Measurements from ENCODE around the gene NAV2. TPM values are rescaled to one million over a fixed set of nuclear protein-coding genes. Genes with fewer than 3 reads are reported as not detected.

NAV2 gene
- total and polyA plus RNA-seq, 2 donors (not counting 1 experiment from before 2014, with no cell fraction given): 8.1 to 14.0 TPM

DNA sequence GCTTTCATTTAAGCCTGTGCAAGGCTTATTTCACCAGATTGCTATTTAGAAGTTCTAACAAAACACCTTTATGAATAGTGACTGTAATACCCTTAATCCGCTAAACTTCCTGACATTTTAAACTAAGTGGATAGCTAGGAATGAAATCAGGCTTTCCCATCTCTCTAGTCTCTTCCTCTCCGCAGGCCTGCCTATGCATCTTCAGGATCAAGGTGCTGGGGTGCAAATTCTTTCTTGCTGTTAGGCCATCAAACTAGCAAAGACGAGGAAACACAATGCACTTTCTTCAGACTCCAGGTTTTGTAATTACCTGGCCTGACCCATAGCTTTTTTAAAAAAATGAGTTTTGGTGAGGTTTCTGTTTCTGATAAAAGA lies 298.2 kb downstream of the NAV2 start:
- H4K20me1 ChIP-seq (ENCODE audit: control insufficient read depth, extremely low read depth, insufficient read depth, low read length): no peaks in the 10 kb centered on the region
- no peak overlapping the region for H2AFZ ChIP-seq (ENCODE audit: low read length)
- H3K79me2 ChIP-seq (ENCODE audit: control insufficient read depth, insufficient read depth, low read length): no peaks in the 10 kb centered on the region
- no peak overlapping the region for H3K9ac ChIP-seq (ENCODE audit: insufficient read depth, low read length)
- TF ChIP-seq EZH2 (IDR thresholded peaks at IDR 0.05; ENCODE audit: low read length, missing control alignments) (no peak), CTCF (conservative IDR thresholded peaks at IDR 0.05 in 1 of 2, IDR thresholded peaks at IDR 0.05 in 1 of 2; ENCODE audit: low read depth in 1 of 2, low read length in 2 of 2) (no peak)
- no peaks in the 10 kb centered on the region for H3K9me3 ChIP-seq (ENCODE audit: control insufficient read depth, insufficient read depth, low read depth, low read length)
- no peaks in the 10 kb centered on the region for H3K36me3 ChIP-seq (ENCODE audit: control insufficient read depth, insufficient read depth, low read length)
- no peak overlapping the region for H3K4me2 ChIP-seq (ENCODE audit: extremely low read depth, insufficient read depth, low read length)
- no peaks in the 10 kb centered on the region for H3K27me3 ChIP-seq (ENCODE audit: control insufficient read depth, insufficient read depth, low read length)
- H3K4me3 ChIP-seq (replicated peaks in 1 of 4; ENCODE audit: control extremely low read depth in 1 of 4, insufficient read depth in 1 of 4, low read depth in 3 of 4, low read length in 4 of 4): no peak overlapping the region
- H3K4me1 ChIP-seq (ENCODE audit: control insufficient read depth, extremely low read depth, insufficient read depth, low read length): no peaks in the 10 kb centered on the region
- DNase-seq (ENCODE audit: low read depth in 2 of 2): no peak
- no peak overlapping the region for H3K27ac ChIP-seq (ENCODE audit: insufficient read depth, low read length)

- peak in 1 of 2 donors; percentile 62 for DNase-seq (ENCODE audit: low read depth in 2 of 2)
- Histone ChIP-seq H4K20me1 (ENCODE audit: control insufficient read depth, extremely low read depth, insufficient read depth, low read length) (no peaks in the 10 kb centered on the region), H3K27ac (ENCODE audit: insufficient read depth, low read length) (no peak overlapping the region), H3K79me2 (ENCODE audit: control insufficient read depth, insufficient read depth, low read length) (no peaks in the 10 kb centered on the region), H2AFZ (ENCODE audit: low read length) (no peak overlapping the region), H3K27me3 (ENCODE audit: control insufficient read depth, insufficient read depth, low read length) (no peaks in the 10 kb centered on the region), H3K9me3 (ENCODE audit: control insufficient read depth, insufficient read depth, low read depth, low read length) (no peaks in the 10 kb centered on the region), H3K4me2 (ENCODE audit: extremely low read depth, insufficient read depth, low read length) (no peak overlapping the region), H3K36me3 (ENCODE audit: control insufficient read depth, insufficient read depth, low read length) (no peaks in the 10 kb centered on the region), H3K9ac (ENCODE audit: insufficient read depth, low read length) (no peak overlapping the region), H3K4me1 (ENCODE audit: control insufficient read depth, extremely low read depth, insufficient read depth, low read length) (no peaks in the 10 kb centered on the region), H3K4me3 (replicated peaks in 1 of 4; ENCODE audit: control extremely low read depth in 1 of 4, insufficient read depth in 1 of 4, low read depth in 3 of 4, low read length in 4 of 4) (no peak overlapping the region)
- TF ChIP-seq EZH2 (IDR thresholded peaks at IDR 0.05; ENCODE audit: low read length, missing control alignments): no peak
- TF ChIP-seq CTCF (conservative IDR thresholded peaks at IDR 0.05 in 1 of 2, IDR thresholded peaks at IDR 0.05 in 1 of 2; ENCODE audit: low read depth in 1 of 2, low read length in 2 of 2): no peak
Observed at GRCh38 chr11:20011307-20011951, 298.8 kb downstream of the NAV2 start.

DNA sequence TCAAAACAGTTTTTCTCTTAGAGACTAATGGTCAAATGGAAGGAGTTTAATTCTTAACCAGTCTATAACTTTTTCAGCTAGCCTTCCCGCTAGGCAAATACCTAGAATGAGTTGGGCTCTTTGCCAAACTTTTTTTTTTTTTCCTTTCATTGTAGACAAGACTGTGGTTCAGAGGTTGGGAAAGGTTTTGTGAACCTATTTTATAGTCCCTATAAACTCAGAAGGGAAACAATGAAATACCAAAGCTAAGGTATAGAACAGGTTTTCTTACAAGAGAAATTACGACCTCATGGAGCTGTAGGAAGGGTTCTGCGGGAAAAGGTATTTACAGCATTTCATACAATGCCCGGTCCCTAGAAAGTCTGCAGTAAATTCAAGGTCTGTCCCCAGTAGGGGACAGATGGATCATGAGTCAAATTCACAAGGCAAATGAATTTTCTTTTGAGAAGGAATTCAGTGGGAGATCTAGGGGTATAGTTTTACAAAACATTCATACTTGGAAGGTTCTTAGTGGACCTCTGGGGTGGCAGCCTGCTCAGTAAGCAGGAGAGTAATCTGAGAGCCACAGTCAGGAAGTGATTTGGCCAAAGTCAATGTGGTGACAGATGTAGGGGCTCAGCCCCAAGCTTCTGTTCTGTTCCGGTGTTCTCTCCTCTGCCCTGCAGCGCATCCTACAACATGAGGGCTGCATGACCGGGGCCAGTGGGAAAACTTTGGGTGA lies 300.9 kb downstream of the NAV2 start:
- no peak overlapping the region for H3K4me2 ChIP-seq (ENCODE audit: extremely low read depth, insufficient read depth, low read length)
- no peak overlapping the region for H3K27ac ChIP-seq (ENCODE audit: insufficient read depth, low read length)
- no peak for TF ChIP-seq EZH2 (IDR thresholded peaks at IDR 0.05; ENCODE audit: low read length, missing control alignments)
- no peak for TF ChIP-seq CTCF (conservative IDR thresholded peaks at IDR 0.05 in 1 of 2, IDR thresholded peaks at IDR 0.05 in 1 of 2; ENCODE audit: low read depth in 1 of 2, low read length in 2 of 2)
- peak in 1 of 2 donors; percentile 38 for DNase-seq (ENCODE audit: low read depth in 2 of 2)
- no peaks in the 10 kb centered on the region for H4K20me1 ChIP-seq (ENCODE audit: control insufficient read depth, extremely low read depth, insufficient read depth, low read length)
- H3K9ac ChIP-seq (ENCODE audit: insufficient read depth, low read length): no peak overlapping the region
- no peaks in the 10 kb centered on the region for H3K4me1 ChIP-seq (ENCODE audit: control insufficient read depth, extremely low read depth, insufficient read depth, low read length)
- H3K4me3 ChIP-seq (replicated peaks in 1 of 4; ENCODE audit: control extremely low read depth in 1 of 4, insufficient read depth in 1 of 4, low read depth in 3 of 4, low read length in 4 of 4): no peak overlapping the region
- no peak overlapping the region for H2AFZ ChIP-seq (ENCODE audit: low read length)
- no peaks in the 10 kb centered on the region for H3K79me2 ChIP-seq (ENCODE audit: control insufficient read depth, insufficient read depth, low read length)
- no peaks in the 10 kb centered on the region for H3K36me3 ChIP-seq (ENCODE audit: control insufficient read depth, insufficient read depth, low read length)
- no peaks in the 10 kb centered on the region for H3K9me3 ChIP-seq (ENCODE audit: control insufficient read depth, insufficient read depth, low read depth, low read length)
- H3K27me3 ChIP-seq (ENCODE audit: control insufficient read depth, insufficient read depth, low read length): no peaks in the 10 kb centered on the region
